ENCODE data around the gene UBAC2. TPM values are rescaled to one million over a fixed set of nuclear protein-coding genes. Genes with fewer than 3 reads are reported as not detected.

The UBAC2 gene
- total RNA-seq, 4 donors from 2014 or later, result 54.4 to 65.9 (median 59.5) TPM

DNA sequence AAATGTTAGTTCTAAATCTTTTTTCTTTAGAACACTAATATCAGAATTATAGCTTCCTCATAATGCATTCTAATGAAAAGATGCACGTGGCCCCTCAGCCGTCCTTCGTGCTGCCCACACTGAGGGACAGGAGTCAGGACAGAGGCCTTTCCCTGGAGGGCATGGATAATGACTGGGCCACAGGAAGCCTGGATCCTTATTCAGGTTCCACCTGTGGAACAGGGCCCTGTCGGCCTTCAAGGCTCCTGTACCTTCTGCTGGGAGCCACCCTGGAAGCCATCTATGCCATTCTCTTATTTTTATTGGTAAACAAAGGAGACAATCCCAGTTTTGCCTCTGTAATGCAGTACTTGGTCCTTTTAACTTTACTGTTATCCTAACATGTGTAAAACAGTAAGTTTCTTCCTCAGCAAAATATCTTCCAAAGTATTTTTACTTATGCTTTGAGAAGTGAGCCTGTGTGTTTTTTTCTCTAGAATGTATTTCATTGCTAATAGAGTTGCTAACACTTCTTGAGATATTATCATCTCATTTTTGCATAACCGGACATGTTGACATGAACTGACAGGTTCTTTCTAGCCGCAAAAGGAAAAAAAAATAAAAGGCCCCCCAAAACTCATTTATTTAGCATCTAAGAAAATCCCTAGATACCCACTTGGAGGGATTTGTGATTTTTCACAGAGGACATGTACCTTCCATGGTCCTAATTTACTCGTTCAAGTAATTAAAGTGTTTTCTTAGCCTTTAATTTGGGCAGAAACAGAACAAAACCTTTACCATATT lies 100.6 kb downstream of the UBAC2 start:
- DNase-seq, result no peak
- Histone ChIP-seq H3K27me3 (no peaks in the 10 kb centered on the region), H3K36me3 (no peaks in the 10 kb centered on the region), H3K9me3 (no peaks in the 10 kb centered on the region), H3K4me3 (no peak overlapping the region), H3K4me1 (no peaks in the 10 kb centered on the region), H3K27ac (no peak overlapping the region)
- TF ChIP-seq, protein P1, sequence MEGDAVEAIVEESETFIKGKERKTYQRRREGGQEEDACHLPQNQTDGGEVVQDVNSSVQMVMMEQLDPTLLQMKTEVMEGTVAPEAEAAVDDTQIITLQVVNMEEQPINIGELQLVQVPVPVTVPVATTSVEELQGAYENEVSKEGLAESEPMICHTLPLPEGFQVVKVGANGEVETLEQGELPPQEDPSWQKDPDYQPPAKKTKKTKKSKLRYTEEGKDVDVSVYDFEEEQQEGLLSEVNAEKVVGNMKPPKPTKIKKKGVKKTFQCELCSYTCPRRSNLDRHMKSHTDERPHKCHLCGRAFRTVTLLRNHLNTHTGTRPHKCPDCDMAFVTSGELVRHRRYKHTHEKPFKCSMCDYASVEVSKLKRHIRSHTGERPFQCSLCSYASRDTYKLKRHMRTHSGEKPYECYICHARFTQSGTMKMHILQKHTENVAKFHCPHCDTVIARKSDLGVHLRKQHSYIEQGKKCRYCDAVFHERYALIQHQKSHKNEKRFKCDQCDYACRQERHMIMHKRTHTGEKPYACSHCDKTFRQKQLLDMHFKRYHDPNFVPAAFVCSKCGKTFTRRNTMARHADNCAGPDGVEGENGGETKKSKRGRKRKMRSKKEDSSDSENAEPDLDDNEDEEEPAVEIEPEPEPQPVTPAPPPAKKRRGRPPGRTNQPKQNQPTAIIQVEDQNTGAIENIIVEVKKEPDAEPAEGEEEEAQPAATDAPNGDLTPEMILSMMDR (IDR thresholded peaks at IDR 0.05), result no peak
- TF ChIP-seq POLR2A (IDR thresholded peaks at IDR 0.05), result no peak
- intact Hi-C loops (cut with DNase I; ENCODE audit: low total_unique reads), result no loop called here

DNA sequence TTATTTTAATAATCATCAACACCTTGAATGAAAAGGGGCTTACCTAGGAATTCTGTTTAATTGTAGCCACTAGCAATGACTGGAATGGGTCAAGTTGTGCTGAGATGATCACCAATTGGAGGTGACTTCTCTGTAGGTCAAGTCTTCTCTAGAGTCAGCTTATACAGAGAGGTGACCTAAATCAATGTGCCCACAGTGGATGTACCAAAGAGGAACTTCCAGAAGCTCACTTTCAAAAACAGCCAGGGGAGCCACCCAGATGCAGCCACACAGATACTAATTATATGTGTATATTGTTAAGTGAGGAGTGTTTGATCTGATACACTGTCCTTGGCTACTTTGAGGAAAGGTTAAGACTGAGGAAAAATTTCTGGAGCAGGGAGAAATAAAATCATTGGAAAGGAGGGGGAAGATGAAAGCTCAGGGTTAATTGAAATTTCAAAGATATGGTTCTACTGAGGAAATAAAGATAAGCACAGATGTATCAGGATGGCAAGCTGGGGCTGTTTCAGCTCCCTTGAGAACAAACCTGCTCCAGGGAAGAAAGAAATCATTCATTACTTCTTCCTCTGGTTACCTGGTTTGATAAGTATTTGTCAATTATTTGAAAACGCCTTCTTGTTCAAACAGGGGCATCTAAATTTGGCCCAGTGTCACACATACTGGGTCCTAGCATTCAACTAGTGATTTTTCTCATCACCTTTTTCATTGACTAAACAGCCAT lies 101.4 kb downstream of the UBAC2 start:
- H3K27ac ChIP-seq, result no peak overlapping the region
- H3K4me1 ChIP-seq, result no peaks in the 10 kb centered on the region
- intact Hi-C loops (cut with DNase I; ENCODE audit: low total_unique reads), result no loop called here
- H3K9me3 ChIP-seq, result no peaks in the 10 kb centered on the region
- no peaks in the 10 kb centered on the region for H3K36me3 ChIP-seq
- DNase-seq, result no peak
- no peaks in the 10 kb centered on the region for H3K27me3 ChIP-seq
- H3K4me3 ChIP-seq, result no peak overlapping the region
- TF ChIP-seq, protein P1 (IDR thresholded peaks at IDR 0.05), result no peak
- no peak for TF ChIP-seq POLR2A (IDR thresholded peaks at IDR 0.05)

DNA sequence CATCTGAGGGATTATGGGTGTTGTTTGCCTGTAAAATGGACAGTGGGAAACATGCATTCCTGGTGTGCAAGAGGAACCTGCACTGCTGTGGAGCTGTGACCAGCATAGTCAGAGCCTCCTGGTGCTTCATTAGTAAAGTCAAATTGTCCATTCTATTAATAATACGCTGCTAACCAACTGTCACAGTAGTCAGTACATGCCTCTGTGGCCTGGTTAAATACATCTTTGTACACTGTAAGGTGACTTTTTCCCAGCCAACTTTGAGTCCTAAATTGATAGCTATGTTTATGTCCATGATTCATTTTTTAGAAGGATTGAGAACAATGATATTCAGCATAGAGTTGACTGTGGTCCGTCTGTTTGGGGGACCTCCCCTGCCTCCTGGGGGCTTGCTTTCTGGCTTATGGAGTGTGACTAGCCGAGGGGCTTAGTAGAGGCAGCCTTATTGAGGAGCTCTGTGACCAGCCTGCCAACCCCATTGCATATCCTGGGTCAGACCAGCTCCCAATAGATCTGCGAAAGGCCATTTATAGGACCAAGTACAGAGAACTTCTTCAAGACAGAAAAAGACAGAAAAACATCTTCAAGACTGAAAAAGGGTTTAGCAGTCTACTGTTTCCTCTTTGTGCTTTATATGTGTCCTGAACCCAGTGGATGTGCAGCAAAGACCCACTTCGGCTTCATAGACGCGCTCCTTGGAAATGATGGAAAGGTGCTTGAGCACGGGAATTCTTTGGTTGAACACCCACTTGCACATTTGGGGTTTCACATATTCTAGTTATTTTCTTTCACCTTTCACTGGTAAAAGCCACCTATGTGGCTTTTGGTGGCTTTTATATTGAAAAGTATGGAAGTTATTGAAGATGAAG lies 102.2 kb downstream of the UBAC2 start:
- intact Hi-C loops (cut with DNase I; ENCODE audit: low total_unique reads), result no loop called here
- Histone ChIP-seq H3K36me3 (no peaks in the 10 kb centered on the region), H3K4me1 (no peaks in the 10 kb centered on the region), H3K9me3 (no peaks in the 10 kb centered on the region), H3K4me3 (no peak overlapping the region), H3K27me3 (no peaks in the 10 kb centered on the region), H3K27ac (no peak overlapping the region)
- TF ChIP-seq POLR2A (IDR thresholded peaks at IDR 0.05), result no peak
- TF ChIP-seq, protein P1 (IDR thresholded peaks at IDR 0.05), result no peak
- DNase-seq, result no peak

DNA sequence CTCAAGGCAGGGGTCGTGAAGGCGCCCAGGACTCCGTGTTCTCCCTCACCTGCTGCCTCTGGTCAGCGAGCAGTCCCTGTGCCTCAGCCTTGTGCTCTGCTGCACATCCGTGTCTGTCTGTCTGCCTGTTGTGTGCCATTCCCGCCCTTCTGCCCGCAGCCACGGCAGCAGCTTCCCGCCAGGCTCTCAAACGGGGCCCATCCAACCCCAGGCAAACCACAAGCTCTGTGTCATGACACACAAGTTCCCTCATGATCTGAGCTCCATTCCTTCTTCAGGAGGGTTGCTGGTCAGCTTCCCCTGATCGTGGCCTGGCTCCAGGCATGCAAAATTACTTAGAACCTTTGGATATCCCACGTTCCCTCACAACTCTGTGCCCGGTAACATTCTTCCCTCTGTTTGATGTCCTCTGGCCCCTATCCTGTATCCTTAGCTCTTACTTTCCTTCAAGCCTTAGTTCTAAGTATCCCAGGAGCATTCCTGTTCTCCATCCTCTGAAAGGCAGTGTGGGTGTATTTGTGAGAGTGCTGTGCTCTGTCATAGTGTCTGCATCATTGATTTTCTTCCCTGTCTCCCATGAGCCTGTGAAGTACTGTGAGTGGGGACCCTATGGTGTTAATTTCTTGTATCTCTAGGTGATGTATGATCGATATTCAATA lies 103.3 kb downstream of the UBAC2 start:
- no peaks in the 10 kb centered on the region for H3K27me3 ChIP-seq
- DNase-seq, result no peak
- H3K9me3 ChIP-seq, result no peaks in the 10 kb centered on the region
- H3K36me3 ChIP-seq, result no peaks in the 10 kb centered on the region
- no peak overlapping the region for H3K4me3 ChIP-seq
- TF ChIP-seq, protein P1 (IDR thresholded peaks at IDR 0.05), result no peak
- no peak for TF ChIP-seq POLR2A (IDR thresholded peaks at IDR 0.05)
- no peaks in the 10 kb centered on the region for H3K4me1 ChIP-seq
- intact Hi-C loops (cut with DNase I; ENCODE audit: low total_unique reads), result no loop called here
- no peak overlapping the region for H3K27ac ChIP-seq

Measured in uterus (tissue), 4 donors.